HG03045 (cell line): ENCODE data around the gene MYO1D.

Experiments used
- ATAC-seq: cut with Tn5 transposase; IDR thresholded peaks from one replicate; pipeline ENCODE4 v1.9.1; 2021; ENCODE audit warnings: mild to moderate bottlenecking, moderate library complexity; ENCODE audit not compliant: unreplicated experiment

Gene MYO1D

GRCh38 chr17:32493976-32494513, 382.9 kb downstream of the MYO1D start:
- ATAC-seq: no peak

GRCh38 chr17:32493571-32493970, 383.4 kb downstream of the MYO1D start:
- ATAC-seq: no peak

- ATAC-seq: no peak
These were observed 384.2 kb downstream of the MYO1D start for GRCh38 chr17:32492648-32493289.

GRCh38 chr17:32492264-32492589, 384.7 kb downstream of the MYO1D start:
- no peak for ATAC-seq

GRCh38 chr17:32491371-32492263, 385.3 kb downstream of the MYO1D start:
- ATAC-seq: no peak

GRCh38 chr17:32490101-32490482, 386.8 kb downstream of the MYO1D start:
- ATAC-seq: no peak

- ATAC-seq: no peak
These were observed 387.4 kb downstream of the MYO1D start for GRCh38 chr17:32489320-32490100.

- no peak for ATAC-seq
These were observed 388.2 kb downstream of the MYO1D start for GRCh38 chr17:32488604-32489180.

- no peak for ATAC-seq
These were observed 388.8 kb downstream of the MYO1D start for GRCh38 chr17:32488177-32488542.

GRCh38 chr17:32487473-32488176, 389.3 kb downstream of the MYO1D start:
- no peak for ATAC-seq

- peak; percentile 47 for ATAC-seq
These were observed 390.0 kb downstream of the MYO1D start, which contains the start of gene CDK5R1 for GRCh38 chr17:32486701-32487472. CDK5R1 (plus strand) TSS chr17:32486993; CDS start chr17:32487621, 628 bp downstream.

GRCh38 chr17:32486111-32486700, 390.7 kb downstream of the MYO1D start:
- peak; percentile 46 for ATAC-seq

- no peak for ATAC-seq
These were observed 391.4 kb downstream of the MYO1D start for GRCh38 chr17:32485261-32486110.

GRCh38 chr17:32484628-32485027, 392.3 kb downstream of the MYO1D start:
- ATAC-seq: no peak

- ATAC-seq: no peak
These were observed 392.9 kb downstream of the MYO1D start for GRCh38 chr17:32484041-32484461.

- ATAC-seq: no peak
These were observed 393.4 kb downstream of the MYO1D start for GRCh38 chr17:32483451-32484019.

GRCh38 chr17:32482568-32483320, 394.2 kb downstream of the MYO1D start:
- no peak for ATAC-seq
